H1 (cell line): ENCODE measurements around the gene SLC11A1. TPM values are rescaled to one million over a fixed set of nuclear protein-coding genes. Genes with fewer than 3 reads are reported as not detected.

Source experiments
- CTCF ChIA-PET: fragments of 300-600 bp; sonication (Branson Sonifier 250); formaldehyde crosslinking; loops from one replicate; lab custom pipeline; 2021; ENCODE audit not compliant: partially characterized antibody; lab: Charles Lee
- POLR2A ChIA-PET: fragments of 300-600 bp; sonication (Branson Sonifier 250); formaldehyde crosslinking; loops from one replicate; lab custom pipeline; 2021; ENCODE audit warnings: inconsistent platforms; ENCODE audit not compliant: partially characterized antibody; lab: Charles Lee
- DNase-seq, 2 experiments: peaks; one replicate each; pipeline versions ENCODE4 v3.0.0 to v3.0.0-alpha.2; 2010 to 2022; ENCODE audit warnings: low spot score in 2 of 2, low read depth in 1 of 2, mixed read lengths in 1 of 2
- FAIRE-seq: peaks from 2 replicates; lab custom pipeline; 2011; peaks lifted over from hg19 to GRCh38; lab: Jason Lieb, UNC
- H2AFZ ChIP-seq: 2 replicates; pipeline ENCODE4 v1.8.1; 2012; ENCODE audit warnings: low read length, inconsistent platforms
- H2AK5ac ChIP-seq: 2 replicates; pipeline ENCODE4 v1.6.1; 2013; ENCODE audit warnings: low read depth, low read length
- H2BK120ac ChIP-seq: replicated peaks from 2 replicates; pipeline ENCODE3; 2013; ENCODE audit warnings: low read depth, low read length, inconsistent platforms
- H2BK12ac ChIP-seq: 2 replicates; pipeline ENCODE4 v1.6.1; 2013; ENCODE audit warnings: low read depth, low read length
- H2BK15ac ChIP-seq: 2 replicates; pipeline ENCODE4 v1.6.1; 2013; ENCODE audit warnings: low read length
- H2BK20ac ChIP-seq: 2 replicates; pipeline ENCODE4 v1.6.1; 2013; ENCODE audit warnings: low read length
- H2BK5ac ChIP-seq: 2 replicates; pipeline ENCODE4 v1.6.1; 2013; ENCODE audit warnings: low read depth, low read length
- H3K14ac ChIP-seq: 2 replicates; pipeline ENCODE4 v1.6.1; 2013; ENCODE audit warnings: inconsistent platforms; ENCODE audit not compliant: insufficient read length
- H3K18ac ChIP-seq: 2 replicates; pipeline ENCODE4 v1.6.1; 2013; ENCODE audit warnings: low read length; ENCODE audit errors: extremely low read depth
- H3K23ac ChIP-seq: 2 replicates; pipeline ENCODE4 v1.6.1; 2013; ENCODE audit warnings: inconsistent platforms; ENCODE audit not compliant: insufficient read length
- H3K23me2 ChIP-seq: 2 replicates; pipeline ENCODE4 v1.6.1; 2013; ENCODE audit warnings: low read depth, low read length
- H3K27ac ChIP-seq: 2 replicates; pipeline ENCODE4 v1.6.1; 2011; ENCODE audit warnings: low read depth, low read length, inconsistent platforms
- H3K27me3 ChIP-seq, 4 experiments: replicated peaks in 1 of 4; 1 replicate in 1 of 4; 2 replicates in 3 of 4; pipeline versions ENCODE4 v1.6.1 to v1.8.1; 2011 to 2013; ENCODE audit warnings: low read length in 3 of 4, mild to moderate bottlenecking in 3 of 4, inconsistent platforms in 2 of 4, mixed read lengths in 2 of 4, moderate library complexity in 1 of 4; ENCODE audit not compliant: control insufficient read depth in 3 of 4, insufficient read depth in 3 of 4; ENCODE audit errors: extremely low read depth in 1 of 4
- H3K36me3 ChIP-seq, 4 experiments: 2 replicates each; pipeline versions ENCODE4 v1.6.1 to v1.8.1; 2011 to 2013; ENCODE audit warnings: mild to moderate bottlenecking in 4 of 4, low read length in 3 of 4, moderate library complexity in 2 of 4, control low read depth in 1 of 4, inconsistent platforms in 1 of 4; ENCODE audit not compliant: insufficient read depth in 4 of 4, control insufficient read depth in 2 of 4
- H3K4ac ChIP-seq: replicated peaks from 2 replicates; pipeline ENCODE3; 2013; ENCODE audit warnings: low read length, low read depth, mixed read lengths, inconsistent platforms; ENCODE audit not compliant: insufficient read length
- H3K4me1 ChIP-seq, 4 experiments: replicated peaks in 1 of 4; 1 replicate in 1 of 4; 2 replicates in 3 of 4; pipeline versions ENCODE4 v1.6.1 to v1.8.1; 2011 to 2013; ENCODE audit warnings: low read length in 3 of 4, inconsistent platforms in 2 of 4, mixed read lengths in 1 of 4; ENCODE audit not compliant: insufficient read depth in 4 of 4, control insufficient read depth in 3 of 4
- H3K4me2 ChIP-seq, 2 experiments: 2 replicates each; pipeline versions ENCODE4 v1.6.1 to v1.8.1; 2011 to 2013; ENCODE audit warnings: low read depth in 2 of 2, low read length in 2 of 2, control low read depth in 1 of 2, inconsistent platforms in 1 of 2, mild to moderate bottlenecking in 1 of 2; ENCODE audit not compliant: insufficient read depth in 1 of 2
- H3K4me3 ChIP-seq, 4 experiments: fragments of 200-600, 300-600 bp in 1 of 4; sonication (generic), shearing (Covaris generic), sonication (Bioruptor Twin) in 1 of 4; 2 replicates each; pipeline versions ENCODE4 v1.5.1 to v1.8.1; 2011 to 2016; ENCODE audit warnings: low read length in 4 of 4, low read depth in 3 of 4, control low read depth in 2 of 4, inconsistent platforms in 2 of 4, mild to moderate bottlenecking in 2 of 4, mixed read lengths in 1 of 4, moderate library complexity in 1 of 4; ENCODE audit not compliant: insufficient read depth in 2 of 4; ENCODE audit errors: extremely low read depth in 1 of 4
- H3K56ac ChIP-seq: replicated peaks from 2 replicates; pipeline ENCODE3; 2013; ENCODE audit warnings: low read depth, mild to moderate bottlenecking, mixed read lengths, low read length, inconsistent platforms; ENCODE audit not compliant: insufficient read length
- H3K79me1 ChIP-seq: 2 replicates; pipeline ENCODE4 v1.6.1; 2013; ENCODE audit warnings: low read depth, low read length, control low read depth
- H3K79me2 ChIP-seq, 2 experiments: 2 replicates each; pipeline versions ENCODE4 v1.6.1 to v1.8.1; 2012 to 2013; ENCODE audit warnings: low read length in 2 of 2, mild to moderate bottlenecking in 2 of 2, inconsistent platforms in 1 of 2; ENCODE audit not compliant: insufficient read depth in 2 of 2, control insufficient read depth in 1 of 2
- H3K9ac ChIP-seq, 4 experiments: replicated peaks in 1 of 4; 1 replicate in 1 of 4; 2 replicates in 3 of 4; pipeline versions ENCODE4 v1.6.1 to v1.8.1; 2011 to 2013; ENCODE audit warnings: low read depth in 3 of 4, low read length in 3 of 4, control low read depth in 2 of 4, mild to moderate bottlenecking in 2 of 4, moderate library complexity in 2 of 4, inconsistent platforms in 1 of 4; ENCODE audit errors: extremely low read depth in 1 of 4
- H3K9me3 ChIP-seq, 2 experiments: 2 replicates each; pipeline versions ENCODE4 v1.6.1 to v1.8.1; 2012 to 2013; ENCODE audit warnings: mild to moderate bottlenecking in 2 of 2, moderate library complexity in 2 of 2, control low read depth in 1 of 2, inconsistent platforms in 1 of 2, low read depth in 1 of 2, low read length in 1 of 2, mixed read lengths in 1 of 2; ENCODE audit not compliant: insufficient read depth in 2 of 2
- H4K20me1 ChIP-seq, 2 experiments: replicated peaks in 1 of 2; 2 replicates each; pipeline versions ENCODE3 to v1.8.1; 2011 to 2013; ENCODE audit warnings: inconsistent platforms in 2 of 2, low read length in 2 of 2, mild to moderate bottlenecking in 1 of 2; ENCODE audit not compliant: insufficient read depth in 2 of 2, control insufficient read depth in 1 of 2
- H4K5ac ChIP-seq: 2 replicates; pipeline ENCODE4 v1.6.1; 2013; ENCODE audit warnings: low read length, low read depth, mixed read lengths, inconsistent platforms; ENCODE audit not compliant: insufficient read length
- H4K8ac ChIP-seq: 2 replicates; pipeline ENCODE4 v1.8.0; 2013; ENCODE audit warnings: mild to moderate bottlenecking, moderate library complexity, low read length, inconsistent platforms; ENCODE audit not compliant: insufficient read depth; ENCODE audit errors: extremely low read depth
- H4K91ac ChIP-seq: replicated peaks from 2 replicates; pipeline ENCODE3; 2013; ENCODE audit warnings: low read length, mixed read lengths, inconsistent platforms; ENCODE audit not compliant: insufficient read length
- CEBPB ChIP-seq: IDR thresholded peaks from 2 replicates; pipeline ENCODE4 v1.6.1; 2012; ENCODE audit warnings: low read depth, low read length
- KDM5A ChIP-seq: fragments of 200-600 bp; IDR thresholded peaks from 2 replicates; pipeline ENCODE4 v1.7.1; 2012; ENCODE audit warnings: mild to moderate bottlenecking, low read length, inconsistent platforms, mixed read lengths
- PHF8 ChIP-seq: fragments of 200-600 bp; sonication (generic); conservative IDR thresholded peaks from 2 replicates; pipeline ENCODE4 v1.7.1; 2012; ENCODE audit warnings: low read depth, mild to moderate bottlenecking, inconsistent platforms, low read length, moderate library complexity
- RFX5 ChIP-seq: IDR thresholded peaks from 2 replicates; pipeline ENCODE4 v1.6.1; 2011; ENCODE audit warnings: low read depth, low read length, improper control_type of control experiment, borderline replicate concordance
- RXRA ChIP-seq: IDR thresholded peaks from 2 replicates; pipeline ENCODE4 v1.6.1; 2011; ENCODE audit warnings: low read depth, mild to moderate bottlenecking, low read length, moderate library complexity; ENCODE audit not compliant: insufficient read depth
- SIN3A ChIP-seq, 2 experiments: IDR thresholded peaks in 1 of 2; conservative IDR thresholded peaks in 1 of 2; 2 replicates each; pipeline ENCODE4 v1.6.1; 2011 to 2012; ENCODE audit warnings: low read length in 2 of 2, improper control_type of control experiment in 1 of 2, low read depth in 1 of 2, mild to moderate bottlenecking in 1 of 2
- SP4 ChIP-seq: IDR thresholded peaks from 2 replicates; pipeline ENCODE4 v1.6.1; 2012; ENCODE audit warnings: low read length, inconsistent platforms
- SUZ12 ChIP-seq: fragments of 200-600 bp; sonication (generic); IDR thresholded peaks from 2 replicates; pipeline ENCODE4 v1.6.1; 2012; ENCODE audit warnings: mild to moderate bottlenecking, inconsistent platforms, low read length, moderate library complexity, mixed read lengths
- TAF1 ChIP-seq: IDR thresholded peaks from 2 replicates; pipeline ENCODE4 v1.6.1; 2011; ENCODE audit warnings: mild to moderate bottlenecking, low read depth, low read length
- TAF7 ChIP-seq: optimal IDR thresholded peaks from 2 replicates; pipeline ENCODE3; 2011; ENCODE audit warnings: low read depth, mild to moderate bottlenecking, inconsistent platforms, low read length, moderate library complexity, borderline replicate concordance
- WGBS, 2 experiments: shearing (Covaris generic) in 1 of 2; methylation state at CpG; one replicate each; pipeline versions ENCODE4 v1.1.6 to v1.1.7; 2013 to 2015; ENCODE audit warnings: low lambda C conversion rate in 2 of 2, mixed read lengths in 2 of 2, inconsistent platforms in 1 of 2, low coverage in 1 of 2, missing lambda C conversion rate in 1 of 2; ENCODE audit not compliant: insufficient replicate concordance in 2 of 2, insufficient coverage in 1 of 2, insufficient read length in 1 of 2; ENCODE audit errors: extremely low coverage in 1 of 2, missing lambda C conversion rate in 1 of 2; 5-methylcytosine and 5-hydroxymethylcytosine counted together
- polyA plus RNA-seq, 7 experiments: library from polyadenylated mRNA; depleted of rRNA in 3 of 7; stranded (reverse) in 5 of 7; unstranded in 2 of 7; fragments of >200 nt in 5 of 7; fragments of 200-250 nt in 2 of 7; gene quantifications; 1 replicate in 5 of 7; 2 replicates in 1 of 7; 4 replicates in 1 of 7; pipeline versions ENCODE4 v1.2.1 to v1.2.3, GENCODE V29; 2011 to 2013; ENCODE audit warnings: missing spikeins in 2 of 7, mixed read lengths in 2 of 7
- total RNA-seq: library from RNA; stranded (reverse); fragmentation: NEBNext Ultra II Directional; extraction: Animal tissue kit (Norgen Biotek cat#: 25700); gene quantifications from 2 replicates; pipeline ENCODE4 v1.2.1, GENCODE V29; 2021
- TF ChIP-seq, protein P1 (sequence below), 3 experiments: IDR thresholded peaks; 1 replicate in 2 of 3; 2 replicates in 1 of 3; pipeline versions ENCODE4 v1.5.1 to v1.6.1; 2011; ENCODE audit warnings: low read length in 3 of 3, mild to moderate bottlenecking in 3 of 3, inconsistent platforms in 2 of 3, low read depth in 1 of 3, moderate library complexity in 1 of 3; ENCODE audit not compliant: insufficient read depth in 1 of 3; ENCODE audit errors: control extremely low read depth in 1 of 3

SLC11A1 gene
- total and polyA plus RNA-seq, 2 of the 8 experiments (the other 6 are each of a cell fraction or from before 2014, with no cell fraction given): 0.20 to 0.43 TPM

DNA sequence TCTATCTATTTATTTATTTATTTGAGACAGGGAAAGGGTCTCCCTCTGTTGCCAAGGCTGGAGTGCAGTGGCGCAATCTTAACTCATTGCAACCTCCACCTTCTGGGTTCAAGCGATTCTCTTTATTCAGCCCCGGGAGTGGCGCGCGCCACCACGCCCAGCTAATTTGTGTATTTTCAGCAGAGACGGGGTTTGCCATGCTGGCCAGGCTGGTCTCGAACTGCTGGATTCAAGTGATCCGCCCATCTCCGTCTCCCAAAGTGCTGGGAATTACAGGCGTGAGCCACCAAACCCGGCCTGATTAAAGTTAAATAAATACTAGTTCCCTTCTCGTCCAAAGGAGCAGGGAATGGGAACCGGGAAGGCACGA is 13.4 kb downstream of the SLC11A1 start:
- Histone ChIP-seq H3K4me3 (peak overlapping the region; percentile 30 to 77 (median 54); a peak in 6 of 8 replicates), H3K18ac (0 out of 2 replicates have a peak overlapping the region, but pooled peaks have one; percentile 48), H3K4me2 (peak overlapping the region; percentile 82 to 84), H3K4me1 (peaks cover 0 to 34% (median 22%) of the 10 kb centered on the region in 4 experiments; a peak in 6 of 7 replicates), H3K23ac (no peak overlapping the region), H3K23me2 (peaks cover 23% of the 10 kb centered on the region; the same call in 1 of the 2 replicates), H3K14ac (no peak overlapping the region), H3K79me1 (no peaks in the 10 kb centered on the region), H4K91ac (no peak overlapping the region), H3K27ac (no peak overlapping the region), H3K56ac (no peak overlapping the region), H4K8ac (no peak overlapping the region), H3K27me3 (peaks cover 22 to 34% (median 31%) of the 10 kb centered on the region in 4 experiments), H3K79me2 (no peaks in the 10 kb centered on the region), H2AK5ac (no peak overlapping the region), H2BK120ac (peak overlapping the region; percentile 72), H2BK15ac (no peak overlapping the region), H3K9me3 (no peaks in the 10 kb centered on the region), H2AFZ (peak overlapping the region; percentile 34), H4K5ac (no peak overlapping the region), H3K4ac (no peak overlapping the region), H2BK20ac (no peak overlapping the region), H2BK12ac (no peak overlapping the region), H4K20me1 (no peaks in the 10 kb centered on the region), H3K36me3 (no peaks in the 10 kb centered on the region), H3K9ac (no peak overlapping the region), H2BK5ac (no peak overlapping the region)
- POLR2A ChIA-PET: interaction anchor here (1.2 to 4.4 kb wide), 6 partner anchors 9 to 183 kb away, joined by 3 to 35 read pairs (median 4); partner anchors contain the start of genes AAMP, PNKD and SLC11A1
- DNase-seq (no peak), FAIRE-seq (no peak)
- TF ChIP-seq, protein P1, sequence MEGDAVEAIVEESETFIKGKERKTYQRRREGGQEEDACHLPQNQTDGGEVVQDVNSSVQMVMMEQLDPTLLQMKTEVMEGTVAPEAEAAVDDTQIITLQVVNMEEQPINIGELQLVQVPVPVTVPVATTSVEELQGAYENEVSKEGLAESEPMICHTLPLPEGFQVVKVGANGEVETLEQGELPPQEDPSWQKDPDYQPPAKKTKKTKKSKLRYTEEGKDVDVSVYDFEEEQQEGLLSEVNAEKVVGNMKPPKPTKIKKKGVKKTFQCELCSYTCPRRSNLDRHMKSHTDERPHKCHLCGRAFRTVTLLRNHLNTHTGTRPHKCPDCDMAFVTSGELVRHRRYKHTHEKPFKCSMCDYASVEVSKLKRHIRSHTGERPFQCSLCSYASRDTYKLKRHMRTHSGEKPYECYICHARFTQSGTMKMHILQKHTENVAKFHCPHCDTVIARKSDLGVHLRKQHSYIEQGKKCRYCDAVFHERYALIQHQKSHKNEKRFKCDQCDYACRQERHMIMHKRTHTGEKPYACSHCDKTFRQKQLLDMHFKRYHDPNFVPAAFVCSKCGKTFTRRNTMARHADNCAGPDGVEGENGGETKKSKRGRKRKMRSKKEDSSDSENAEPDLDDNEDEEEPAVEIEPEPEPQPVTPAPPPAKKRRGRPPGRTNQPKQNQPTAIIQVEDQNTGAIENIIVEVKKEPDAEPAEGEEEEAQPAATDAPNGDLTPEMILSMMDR (IDR thresholded peaks at IDR 0.05; ENCODE audit: control extremely low read depth in 1 of 3, insufficient read depth in 1 of 3, low read depth in 1 of 3, low read length in 3 of 3): no peak
- no peak for TF ChIP-seq RXRA
- no peak for TF ChIP-seq SP4
- no peak for TF ChIP-seq CEBPB
- no peak for TF ChIP-seq TAF7
- no peak for TF ChIP-seq TAF1
- TF ChIP-seq KDM5A: no peak
- no peak for TF ChIP-seq PHF8
- TF ChIP-seq RFX5: no peak
- TF ChIP-seq SUZ12: no peak
- TF ChIP-seq SIN3A (conservative IDR thresholded peaks at IDR 0.05 in 1 of 2, IDR thresholded peaks at IDR 0.05 in 1 of 2; ENCODE audit: low read depth in 1 of 2, low read length in 2 of 2): no peak
- WGBS, 2 experiments: 18% methylated on average over 16 of the region's 16 CpGs; no CpG with 5 or more reads in 1 of the 2 experiments
- CTCF ChIA-PET: interaction anchor here (0.7 to 7.5 kb wide), 10 partner anchors 10 to 122 kb away, joined by 3 to 96 read pairs (median 9); partner anchors contain the start of genes AAMP, CATIP, PNKD and TMBIM1
